GM13977 (cell line): ENCODE results near the gene MEGF11.

Experiments used
- DNase-seq: peaks from one replicate; pipeline ENCODE4 v3.0.0; 2012; ENCODE audit warnings: low spot score
- in situ Hi-C: fragments of 300-500 bp; cut with MboI; formaldehyde crosslinking; loops from one replicate; pipeline ENCODE4 v1.12.0; 2022; ENCODE audit warnings: low sequenced_read_pairs, low pct_unique_long_range_greater_than_20kb, mixed read lengths, inconsistent platforms; ENCODE audit not compliant: unreplicated experiment
- TF ChIP-seq, protein P1 (sequence below): IDR thresholded peaks from 2 replicates; pipeline ENCODE4 v1.5.1; 2012; ENCODE audit warnings: mild to moderate bottlenecking, control low read depth; ENCODE audit not compliant: insufficient read depth; ENCODE audit errors: extremely low read depth, missing control alignments

MEGF11 gene

DNA sequence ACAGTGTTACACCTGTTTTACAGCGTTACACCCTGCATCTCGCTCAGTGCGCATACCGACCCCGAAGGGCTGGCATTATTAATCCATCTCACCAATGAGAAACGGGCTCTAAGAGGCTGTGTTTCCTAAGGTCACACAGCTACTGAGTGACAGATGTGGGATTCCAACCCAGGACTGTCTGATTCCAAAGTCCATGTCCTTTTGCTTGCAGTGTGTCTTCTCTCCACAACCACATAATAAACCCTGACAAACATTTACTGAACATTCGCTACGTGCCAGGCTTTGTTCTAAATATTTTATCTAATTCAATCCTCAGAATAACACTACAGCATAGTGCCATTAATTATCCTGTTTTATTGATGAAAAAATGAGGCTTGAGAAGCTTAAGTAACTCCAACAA lies 305.2 kb downstream of the MEGF11 start:
- TF ChIP-seq, protein P1, sequence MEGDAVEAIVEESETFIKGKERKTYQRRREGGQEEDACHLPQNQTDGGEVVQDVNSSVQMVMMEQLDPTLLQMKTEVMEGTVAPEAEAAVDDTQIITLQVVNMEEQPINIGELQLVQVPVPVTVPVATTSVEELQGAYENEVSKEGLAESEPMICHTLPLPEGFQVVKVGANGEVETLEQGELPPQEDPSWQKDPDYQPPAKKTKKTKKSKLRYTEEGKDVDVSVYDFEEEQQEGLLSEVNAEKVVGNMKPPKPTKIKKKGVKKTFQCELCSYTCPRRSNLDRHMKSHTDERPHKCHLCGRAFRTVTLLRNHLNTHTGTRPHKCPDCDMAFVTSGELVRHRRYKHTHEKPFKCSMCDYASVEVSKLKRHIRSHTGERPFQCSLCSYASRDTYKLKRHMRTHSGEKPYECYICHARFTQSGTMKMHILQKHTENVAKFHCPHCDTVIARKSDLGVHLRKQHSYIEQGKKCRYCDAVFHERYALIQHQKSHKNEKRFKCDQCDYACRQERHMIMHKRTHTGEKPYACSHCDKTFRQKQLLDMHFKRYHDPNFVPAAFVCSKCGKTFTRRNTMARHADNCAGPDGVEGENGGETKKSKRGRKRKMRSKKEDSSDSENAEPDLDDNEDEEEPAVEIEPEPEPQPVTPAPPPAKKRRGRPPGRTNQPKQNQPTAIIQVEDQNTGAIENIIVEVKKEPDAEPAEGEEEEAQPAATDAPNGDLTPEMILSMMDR = no peak
- DNase-seq = no peak
- in situ Hi-C loops = no loop called here

DNA sequence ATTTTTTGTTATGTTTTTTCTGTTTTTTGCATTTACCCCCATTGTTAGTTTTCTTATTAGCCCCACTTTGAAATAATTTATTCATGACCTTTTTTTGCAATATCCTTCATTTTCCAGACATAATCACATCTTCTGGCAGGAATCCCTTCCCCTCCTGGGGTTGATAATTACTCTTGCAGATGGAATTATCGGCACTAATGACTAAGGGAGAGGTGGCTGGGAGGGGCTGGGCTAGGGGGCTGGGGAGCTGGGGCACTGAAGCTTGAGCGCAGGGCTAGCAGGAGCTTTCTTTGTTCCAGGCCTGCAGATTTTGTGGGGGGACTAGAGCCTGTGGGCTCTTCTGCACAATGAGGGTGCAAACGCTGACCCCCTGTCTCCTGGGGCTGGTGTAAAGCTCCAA lies 306.5 kb downstream of the MEGF11 start:
- TF ChIP-seq, protein P1 = no peak
- DNase-seq = no peak
- in situ Hi-C loops = no loop called here

DNA sequence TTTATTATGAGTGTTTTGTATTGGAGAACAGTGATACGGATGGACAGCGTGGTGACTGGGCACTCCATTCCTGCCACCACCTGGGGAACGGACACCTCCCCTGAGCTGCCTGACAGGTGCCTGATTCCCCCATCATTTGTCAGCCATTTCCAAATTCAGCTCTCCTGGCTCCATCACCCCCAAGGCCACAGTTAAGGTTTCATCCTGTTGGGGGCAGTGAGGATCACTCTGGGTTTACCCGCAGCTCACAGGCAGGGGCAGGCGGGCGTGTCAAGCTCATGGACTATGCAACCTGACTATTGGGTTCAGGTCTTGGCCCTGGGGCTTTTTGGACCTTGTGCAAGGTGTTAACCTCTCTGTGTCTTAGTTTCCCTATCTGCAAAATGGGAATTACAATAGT lies 307.9 kb downstream of the MEGF11 start:
- no peak for DNase-seq
- in situ Hi-C loops = no loop called here

DNA sequence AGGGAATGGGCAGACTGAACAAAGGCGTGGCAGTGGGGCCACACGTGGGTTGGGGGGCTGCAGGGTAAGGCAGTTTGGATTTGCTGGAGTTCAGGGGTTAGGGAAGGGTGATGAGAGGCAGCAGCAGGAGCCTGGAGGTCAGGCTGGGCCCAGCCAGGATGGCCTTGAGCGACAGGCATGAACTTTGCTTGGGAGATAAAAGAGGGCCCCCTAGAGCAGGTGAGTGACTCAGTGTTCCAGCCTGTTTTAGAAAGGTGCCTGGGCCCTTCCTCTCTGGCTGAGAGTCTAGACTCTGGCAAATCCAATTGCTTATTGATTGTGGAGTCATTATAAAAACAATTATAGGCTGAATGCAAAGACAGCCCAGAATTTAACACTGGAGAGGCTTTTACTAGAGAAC lies 309.1 kb downstream of the MEGF11 start:
- TF ChIP-seq, protein P1 = no peak
- DNase-seq = no peak
- in situ Hi-C loops = no loop called here

More for the DNA sequence above, 307.9 kb downstream of the MEGF11 start:
- TF ChIP-seq, protein P1 = no peak

DNA sequence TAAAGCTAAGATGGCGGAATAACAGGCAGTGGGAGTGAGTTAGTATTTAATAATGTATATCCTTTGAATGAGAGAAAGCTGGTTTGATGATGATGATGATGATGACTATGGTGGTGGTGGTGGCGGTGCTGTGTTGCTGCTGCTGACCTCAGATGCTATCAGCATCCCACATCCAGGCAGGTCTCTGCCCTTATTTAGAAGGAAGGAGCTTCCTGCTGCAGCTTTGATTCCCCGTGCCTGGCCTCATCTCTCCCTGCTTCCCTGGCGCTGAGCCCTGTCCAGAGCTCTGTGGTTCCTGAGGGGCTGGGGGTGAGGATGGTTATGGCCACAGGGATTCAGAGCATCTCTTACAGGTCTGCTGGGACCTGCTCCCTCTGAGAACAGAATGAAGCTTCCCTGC lies 311.1 kb downstream of the MEGF11 start:
- in situ Hi-C loops = no loop called here
- no peak for DNase-seq

DNA sequence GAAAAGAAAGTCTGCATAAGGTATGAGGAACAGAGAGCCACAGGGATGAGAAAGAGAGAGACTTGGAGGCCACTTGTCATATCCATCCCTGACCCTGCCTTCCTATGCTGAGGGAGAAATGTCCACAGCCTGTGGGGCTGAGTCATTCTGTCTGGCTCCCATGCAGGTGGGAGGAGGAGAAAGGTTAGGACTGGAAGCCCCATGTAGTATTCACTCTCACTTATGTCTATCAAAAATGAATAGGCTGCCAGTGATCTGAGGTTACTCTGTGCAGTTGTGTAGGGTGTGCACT lies 313.0 kb downstream of the MEGF11 start:
- in situ Hi-C loops = no loop called here
- TF ChIP-seq, protein P1 = no peak
- DNase-seq = no peak

More for the DNA sequence above, 311.1 kb downstream of the MEGF11 start:
- TF ChIP-seq, protein P1 = no peak

DNA sequence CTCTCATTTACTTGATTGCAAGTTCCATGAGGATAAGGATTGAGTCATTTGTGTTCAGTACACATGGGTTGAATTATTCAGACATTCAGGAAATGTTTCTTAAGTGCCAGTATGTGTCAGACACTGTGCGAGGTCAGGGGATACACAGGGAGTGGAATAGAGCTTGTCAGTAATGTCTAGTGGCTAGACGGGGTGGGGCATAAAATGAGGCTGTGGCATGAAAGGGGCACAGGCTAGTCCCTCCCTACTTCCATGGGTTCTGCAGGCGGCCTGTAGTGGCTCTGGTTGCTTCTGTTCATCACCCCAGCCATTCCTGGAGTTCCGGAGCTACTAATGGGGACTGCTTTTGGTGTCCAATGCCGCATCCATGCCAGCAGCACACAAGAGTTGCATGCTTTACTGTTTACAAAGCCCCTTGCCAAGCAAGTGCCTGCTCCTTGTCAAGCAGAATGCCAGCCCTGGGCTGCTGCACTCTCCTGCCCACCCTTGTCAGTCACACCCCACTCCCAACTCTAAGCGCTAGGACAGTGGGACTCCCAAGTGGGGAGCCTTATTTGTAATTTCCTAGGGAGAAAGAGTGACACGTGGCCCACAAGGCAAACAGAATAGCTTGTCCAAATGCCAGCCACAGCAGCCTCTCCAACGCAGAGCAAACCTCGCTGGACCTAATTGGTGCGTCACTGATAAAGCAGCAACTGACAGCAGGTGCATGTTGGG lies 313.5 kb downstream of the MEGF11 start:
- in situ Hi-C loops = no loop called here
- DNase-seq = no peak
- TF ChIP-seq, protein P1 = no peak
